Spleen (tissue), 7 donors: ENCODE data around the gene NFE2L3.

Experiments
- CTCF ChIP-seq, 11 experiments: fragments of 200-600 bp in 7 of 11; fragments of 450-650 bp in 4 of 11; sonication (generic) in 4 of 11; IDR thresholded peaks in 8 of 11; conservative IDR thresholded peaks in 3 of 11; 1 replicate in 7 of 11; 2 replicates in 4 of 11; pipeline versions ENCODE4 v1.4.0 to v1.8.0; 2016 to 2021; ENCODE audit warnings: antibody characterized with exemption in 11 of 11, inconsistent platforms in 4 of 11, mild to moderate bottlenecking in 1 of 11
- POLR2A ChIP-seq, 3 donors: fragments of 450-650 bp; IDR thresholded peaks; one replicate each; pipeline ENCODE4 v1.5.1; 2017; ENCODE audit warnings: antibody characterized with exemption in 3 of 3, mild to moderate bottlenecking in 1 of 3
- POLR2AphosphoS5 ChIP-seq, 3 donors: sonication (generic); formaldehyde crosslinking; IDR thresholded peaks; one replicate each; pipeline ENCODE4 v1.5.1; 2017; ENCODE audit warnings: antibody characterized with exemption in 3 of 3
- donor health status: DM: no; HTN: no; CAD: no; lungs with moderate emphysema.
- donor health status: DM: no; HTN: no; CAD: no.
- donor health status: DM: no; HTN: no; CAD: no.

GRCh38 chr7:26212921-26213718 lies 61.1 kb downstream of the NFE2L3 start:
- TF ChIP-seq POLR2A (IDR thresholded peaks at IDR 0.05) (no peak), POLR2AphosphoS5 (IDR thresholded peaks at IDR 0.05) (no peak), CTCF (IDR thresholded peaks at IDR 0.05 in 8 of 11, conservative IDR thresholded peaks at IDR 0.05 in 3 of 11) (no peak)
